ENCODE results near the gene SLC45A2.

DNA sequence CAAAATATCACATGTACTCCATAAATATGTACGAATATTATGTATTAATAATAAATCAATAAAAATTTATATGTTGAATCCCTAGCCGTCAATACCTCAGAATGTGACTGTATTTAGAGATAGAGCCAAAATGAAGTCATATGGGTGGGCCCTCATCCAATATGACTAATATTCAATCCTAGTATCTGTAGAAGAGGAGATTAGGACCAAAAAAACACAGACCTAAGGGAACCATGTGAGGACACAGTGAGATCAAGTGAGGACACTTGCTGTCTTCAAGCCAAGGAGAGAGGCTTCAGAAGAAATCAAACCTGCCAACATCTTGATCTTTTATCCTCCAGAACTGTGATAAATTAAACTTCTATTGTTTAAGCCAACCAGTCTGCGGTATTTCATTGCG, 27.0 kb upstream of the SLC45A2 start:
- no peak for TF ChIP-seq CTCF (IDR thresholded peaks at IDR 0.05)
- no peak for TF ChIP-seq EZH2 (IDR thresholded peaks at IDR 0.05)
- no peak for TF ChIP-seq EZH2phosphoT487 (IDR thresholded peaks at IDR 0.05)
